Natural killer cell (primary cell): ENCODE results near the gene EP400. TPM values are rescaled to one million over a fixed set of nuclear protein-coding genes. Genes with fewer than 3 reads are reported as not detected.

Experiments
- ATAC-seq, 3 donors: fragments of 150-1000 bp in 2 of 3; fragments of 200-7000 bp in 1 of 3; cut with Tn5 transposase; 1 replicate in 1 of 3; 2 replicates in 2 of 3; pipeline ENCODE4 v1.10.0; 2021; ENCODE audit warnings: mild to moderate bottlenecking in 2 of 3, moderate library complexity in 2 of 3
- DNase-seq, 2 donors: peaks; one replicate each; pipeline versions ENCODE4 v3.0.0 to v3.0.0-alpha.2; 2013 to 2021; ENCODE audit warnings: mixed read lengths in 1 of 2
- H3K27ac ChIP-seq: one replicate; pipeline ENCODE4 v1.5.1; 2013; ENCODE audit warnings: mild to moderate bottlenecking, low read length
- H3K27me3 ChIP-seq: one replicate; pipeline ENCODE4 v1.6.1; 2013; ENCODE audit warnings: low read length; ENCODE audit not compliant: control insufficient read depth, insufficient read depth
- H3K36me3 ChIP-seq: one replicate; pipeline ENCODE4 v1.6.1; 2013; ENCODE audit warnings: low read length; ENCODE audit not compliant: control insufficient read depth, insufficient read depth
- H3K4me1 ChIP-seq: one replicate; pipeline ENCODE4 v1.6.1; 2013; ENCODE audit warnings: low read length; ENCODE audit not compliant: control insufficient read depth, insufficient read depth
- H3K4me3 ChIP-seq: one replicate; pipeline ENCODE4 v1.5.1; 2013; ENCODE audit warnings: low read length
- H3K9me3 ChIP-seq: one replicate; pipeline ENCODE4 v1.6.1; 2013; ENCODE audit warnings: low read length; ENCODE audit not compliant: control insufficient read depth, insufficient read depth
- H3K27ac Mint-ChIP-seq, 2 donors: one replicate each; pipeline ENCODE4 v1.8.0; 2022; ENCODE audit warnings: mild to moderate bottlenecking in 2 of 2, mixed read lengths in 2 of 2, moderate library complexity in 1 of 2
- H3K27me3 Mint-ChIP-seq, 2 donors: one replicate each; pipeline ENCODE4 v1.8.0; 2022; ENCODE audit warnings: low read depth in 2 of 2, mixed read lengths in 2 of 2
- H3K36me3 Mint-ChIP-seq: one replicate; pipeline ENCODE4 v1.8.0; 2022; ENCODE audit warnings: mixed read lengths
- H3K4me1 Mint-ChIP-seq, 2 donors: one replicate each; pipeline ENCODE4 v1.8.0; 2022; ENCODE audit warnings: mixed read lengths in 2 of 2
- H3K4me3 Mint-ChIP-seq: one replicate; pipeline ENCODE4 v1.8.0; 2022; ENCODE audit warnings: mild to moderate bottlenecking, moderate library complexity, mixed read lengths
- H3K9me3 Mint-ChIP-seq, 2 donors: one replicate each; pipeline ENCODE4 v1.8.0; 2022; ENCODE audit warnings: mixed read lengths in 2 of 2
- WGBS: methylation state at CpG from one replicate; pipeline ENCODE4 v1.1.7; 2013; ENCODE audit warnings: missing lambda C conversion rate; ENCODE audit not compliant: insufficient coverage; 5-methylcytosine and 5-hydroxymethylcytosine counted together
- intact Hi-C: fragments of 100-400 bp; cut with micrococcal nuclease; formaldehyde crosslinking; loops from one replicate; pipeline ENCODE4 v1.14.2; 2022
- total RNA-seq, 4 donors: library from RNA; stranded (reverse); fragments of 120-200 nt in 1 of 4; gene quantifications; one replicate each; pipeline versions ENCODE4 v1.2.3 to v1.2.4, GENCODE V29; 2013 to 2022
- TF ChIP-seq, protein P1 (sequence below): fragments of 200-600 bp; IDR thresholded peaks from one replicate; pipeline ENCODE4 v1.8.0; 2022; ENCODE audit warnings: antibody characterized with exemption

Gene EP400
- total RNA-seq, 3 donors from 2014 or later (not counting 1 experiment from before 2014, with no cell fraction given) = 62.8 to 81.1 (median 80.1) TPM

DNA sequence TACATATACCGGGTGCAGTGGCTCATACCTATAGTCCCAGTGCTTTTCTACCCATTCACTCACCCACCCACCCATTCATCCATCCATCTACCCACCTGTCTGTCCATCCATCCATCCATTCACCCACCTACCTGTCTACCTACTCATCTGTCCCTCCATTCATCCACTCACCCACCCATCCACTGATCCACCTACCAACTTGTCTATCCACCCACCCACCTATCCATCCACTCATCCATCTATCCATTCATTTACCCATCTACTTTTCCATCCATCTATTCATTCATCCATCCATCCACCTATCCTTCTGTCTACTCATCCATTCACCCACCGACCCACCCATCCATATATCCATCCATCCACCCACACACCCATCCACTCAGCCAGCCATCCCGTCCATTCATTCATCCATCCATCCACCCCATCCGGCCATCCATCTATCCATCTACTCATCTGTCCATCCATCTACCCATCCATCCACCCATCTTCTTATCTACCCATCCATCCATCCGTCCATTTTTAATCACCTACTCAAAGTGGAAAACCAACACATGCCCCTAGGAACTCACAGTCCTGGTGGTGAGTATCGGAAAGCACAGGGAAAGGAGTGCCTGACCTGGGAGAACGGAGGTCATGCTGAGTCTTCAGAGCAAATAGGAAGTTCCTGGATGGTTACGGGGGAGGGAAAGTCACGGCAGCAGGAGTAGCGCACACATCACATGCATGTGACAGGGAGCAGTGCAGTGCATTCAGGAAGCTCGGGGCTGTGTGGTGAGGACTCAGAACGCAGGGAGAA is 174.4 kb downstream of the EP400 start:
- H3K4me1 ChIP-seq = no peaks in the 10 kb centered on the region
- Mint-ChIP-seq H3K9me3 (no peaks in the 10 kb centered on the region), H3K27ac (no peak overlapping the region), H3K4me1 (peaks cover 0 to 3% of the 10 kb centered on the region in 2 donors), H3K4me3 (no peak overlapping the region), H3K27me3 (no peaks in the 10 kb centered on the region), H3K36me3 (peaks cover 11% of the 10 kb centered on the region)
- no peak overlapping the region for H3K27ac ChIP-seq
- 96% methylated on average over 12 of the region's 12 CpGs for WGBS
- ATAC-seq (no peak), DNase-seq (no peak)
- H3K36me3 ChIP-seq = peaks cover 36% of the 10 kb centered on the region
- H3K4me3 ChIP-seq = no peak overlapping the region
- TF ChIP-seq, protein P1, sequence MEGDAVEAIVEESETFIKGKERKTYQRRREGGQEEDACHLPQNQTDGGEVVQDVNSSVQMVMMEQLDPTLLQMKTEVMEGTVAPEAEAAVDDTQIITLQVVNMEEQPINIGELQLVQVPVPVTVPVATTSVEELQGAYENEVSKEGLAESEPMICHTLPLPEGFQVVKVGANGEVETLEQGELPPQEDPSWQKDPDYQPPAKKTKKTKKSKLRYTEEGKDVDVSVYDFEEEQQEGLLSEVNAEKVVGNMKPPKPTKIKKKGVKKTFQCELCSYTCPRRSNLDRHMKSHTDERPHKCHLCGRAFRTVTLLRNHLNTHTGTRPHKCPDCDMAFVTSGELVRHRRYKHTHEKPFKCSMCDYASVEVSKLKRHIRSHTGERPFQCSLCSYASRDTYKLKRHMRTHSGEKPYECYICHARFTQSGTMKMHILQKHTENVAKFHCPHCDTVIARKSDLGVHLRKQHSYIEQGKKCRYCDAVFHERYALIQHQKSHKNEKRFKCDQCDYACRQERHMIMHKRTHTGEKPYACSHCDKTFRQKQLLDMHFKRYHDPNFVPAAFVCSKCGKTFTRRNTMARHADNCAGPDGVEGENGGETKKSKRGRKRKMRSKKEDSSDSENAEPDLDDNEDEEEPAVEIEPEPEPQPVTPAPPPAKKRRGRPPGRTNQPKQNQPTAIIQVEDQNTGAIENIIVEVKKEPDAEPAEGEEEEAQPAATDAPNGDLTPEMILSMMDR = no peak
- H3K27me3 ChIP-seq = no peaks in the 10 kb centered on the region
- intact Hi-C loops = no loop called here
- H3K9me3 ChIP-seq = peaks cover 4% of the 10 kb centered on the region

DNA sequence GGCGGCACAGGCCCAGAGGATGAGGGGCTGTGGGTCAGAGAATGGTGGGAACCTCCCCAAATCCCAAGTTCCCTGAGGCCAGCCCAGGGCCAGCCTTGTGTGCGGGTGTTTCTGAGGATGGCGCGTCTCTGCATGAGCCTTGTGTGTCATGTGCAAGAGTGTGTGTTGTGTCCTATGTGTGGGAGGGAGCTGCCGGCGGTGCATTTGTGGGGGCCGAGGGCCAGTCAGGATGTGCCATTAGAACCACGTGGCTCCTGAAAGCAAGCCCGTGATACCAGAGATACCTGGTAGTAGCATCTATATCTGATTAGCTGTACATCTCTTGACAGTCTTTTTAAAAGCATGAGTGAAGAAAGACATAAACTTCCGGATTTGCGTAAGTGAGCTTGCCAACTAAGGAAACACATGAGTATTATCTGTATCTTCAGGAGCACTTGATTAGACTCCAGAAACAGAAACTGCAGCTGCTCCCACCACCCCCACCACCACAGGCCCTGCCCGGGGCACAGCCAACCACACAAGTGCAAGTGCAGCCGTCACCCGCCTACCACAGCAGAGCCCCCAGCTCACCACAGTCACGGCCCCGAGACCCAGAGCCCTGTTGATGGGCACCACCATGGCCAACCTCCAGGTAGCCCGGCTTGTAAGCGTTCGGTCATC is 175.2 kb downstream of the EP400 start:
- no peak overlapping the region for H3K27ac Mint-ChIP-seq
- H3K4me3 Mint-ChIP-seq = peak overlapping the region; percentile 31
- no peak overlapping the region for H3K27ac ChIP-seq
- H3K9me3 ChIP-seq = peaks cover 4% of the 10 kb centered on the region
- 77% methylated on average over 19 of the region's 19 CpGs for WGBS
- TF ChIP-seq, protein P1 = no peak
- no peaks in the 10 kb centered on the region for H3K4me1 ChIP-seq
- peaks cover 11% of the 10 kb centered on the region for H3K36me3 Mint-ChIP-seq
- H3K9me3 Mint-ChIP-seq = no peaks in the 10 kb centered on the region
- H3K4me3 ChIP-seq = no peak overlapping the region
- no peak for DNase-seq
- no peaks in the 10 kb centered on the region for H3K27me3 ChIP-seq
- ATAC-seq = peak in 1 of 3 donors; percentile 84
- H3K4me1 Mint-ChIP-seq = peaks cover 0 to 5% of the 10 kb centered on the region in 2 donors
- intact Hi-C loops = no loop called here
- H3K36me3 ChIP-seq = peaks cover 36% of the 10 kb centered on the region
- no peaks in the 10 kb centered on the region for H3K27me3 Mint-ChIP-seq

GRCh38 chr12:132125736-132126135 is 176.0 kb downstream of the EP400 start:
- peaks cover 4% of the 10 kb centered on the region for H3K9me3 ChIP-seq
- H3K27me3 ChIP-seq = no peaks in the 10 kb centered on the region
- Mint-ChIP-seq H3K27ac (no peak overlapping the region), H3K36me3 (peaks cover 11% of the 10 kb centered on the region), H3K27me3 (no peaks in the 10 kb centered on the region), H3K4me1 (peaks cover 0 to 5% of the 10 kb centered on the region in 2 donors), H3K4me3 (no peak overlapping the region), H3K9me3 (no peaks in the 10 kb centered on the region)
- no peak for DNase-seq
- H3K4me1 ChIP-seq = no peaks in the 10 kb centered on the region
- H3K36me3 ChIP-seq = peaks cover 36% of the 10 kb centered on the region
- no peak overlapping the region for H3K27ac ChIP-seq
- intact Hi-C loops = no loop called here
- TF ChIP-seq, protein P1 = no peak
- no peak for ATAC-seq
- no peak overlapping the region for H3K4me3 ChIP-seq
- 95% methylated on average over 12 of the region's 12 CpGs for WGBS
